HG03103 (cell line): Measurements from ENCODE around the gene POLN.

Experiments
- ATAC-seq: cut with Tn5 transposase; IDR thresholded peaks from one replicate; pipeline ENCODE4 v1.9.1; 2021; ENCODE audit warnings: low read depth; ENCODE audit not compliant: unreplicated experiment

The POLN gene

GRCh38 chr4:2091990-2092668 lies 149.8 kb downstream of the POLN start:
- ATAC-seq = no peak

GRCh38 chr4:2090642-2091041 lies 151.3 kb downstream of the POLN start:
- no peak for ATAC-seq

- ATAC-seq = no peak
These were observed 152.7 kb downstream of the POLN start for GRCh38 chr4:2089222-2089621.

GRCh38 chr4:2087170-2087569 lies 154.8 kb downstream of the POLN start:
- no peak for ATAC-seq

- ATAC-seq = no peak
These were observed 156.4 kb downstream of the POLN start for GRCh38 chr4:2085496-2085901.

GRCh38 chr4:2084316-2084715 lies 157.6 kb downstream of the POLN start:
- no peak for ATAC-seq

GRCh38 chr4:2083826-2084160 lies 158.1 kb downstream of the POLN start:
- ATAC-seq = no peak

GRCh38 chr4:2083116-2083825 lies 158.7 kb downstream of the POLN start:
- no peak for ATAC-seq

GRCh38 chr4:2082627-2083026 lies 159.3 kb downstream of the POLN start:
- ATAC-seq = no peak

- no peak for ATAC-seq
These were observed 159.8 kb downstream of the POLN start for GRCh38 chr4:2082118-2082517.

GRCh38 chr4:2081540-2081939 lies 160.4 kb downstream of the POLN start:
- ATAC-seq = no peak

- no peak for ATAC-seq
These were observed 161.3 kb downstream of the POLN start for GRCh38 chr4:2080429-2081300.

GRCh38 chr4:2079926-2080325 lies 162.0 kb downstream of the POLN start:
- no peak for ATAC-seq

GRCh38 chr4:2079006-2079405 lies 162.9 kb downstream of the POLN start:
- no peak for ATAC-seq

- no peak for ATAC-seq
These were observed 163.3 kb downstream of the POLN start for GRCh38 chr4:2078584-2078983.

- ATAC-seq = no peak
These were observed 164.1 kb downstream of the POLN start for GRCh38 chr4:2077537-2078460.

GRCh38 chr4:2076908-2077536 lies 164.9 kb downstream of the POLN start:
- ATAC-seq = no peak

GRCh38 chr4:2075987-2076907 lies 165.7 kb downstream of the POLN start:
- ATAC-seq = no peak
